Measurements from ENCODE around the gene DPCD. TPM values are rescaled to one million over a fixed set of nuclear protein-coding genes. Genes with fewer than 3 reads are reported as not detected.

DPCD gene
- total and polyA plus RNA-seq, 2 donors (not counting 3 experiments of a cell fraction or from before 2014, with no cell fraction given) = 25.3 to 39.3 TPM

- Histone ChIP-seq H3K9me3 (replicated peaks; ENCODE audit: control insufficient read depth, insufficient read depth, low read length) (no peaks in the 10 kb centered on the region), H2AFZ (ENCODE audit: low read depth, low read length) (no peak overlapping the region), H4K20me1 (replicated peaks; ENCODE audit: control insufficient read depth, extremely low read depth, insufficient read depth, low read length) (no peaks in the 10 kb centered on the region), H3K4me3 (replicated peaks in 1 of 3; ENCODE audit: insufficient read depth in 1 of 3, low read depth in 1 of 3, low read length in 3 of 3) (no peak overlapping the region), H3K9ac (replicated peaks; ENCODE audit: extremely low read depth, insufficient read depth, low read length) (no peak overlapping the region), H3K4me1 (ENCODE audit: control insufficient read depth, extremely low read depth, insufficient read depth, low read length) (no peaks in the 10 kb centered on the region), H3K27me3 (ENCODE audit: control insufficient read depth in 2 of 2, insufficient read depth in 2 of 2, low read length in 2 of 2) (no peaks in the 10 kb centered on the region), H3K36me3 (ENCODE audit: control insufficient read depth in 2 of 2, extremely low read depth in 1 of 2, insufficient read depth in 2 of 2, low read length in 2 of 2) (peaks cover 2 to 8% of the 10 kb centered on the region in 2 experiments), H3K79me2 (ENCODE audit: control insufficient read depth, insufficient read depth, low read length) (no peaks in the 10 kb centered on the region), H3K27ac (ENCODE audit: insufficient read depth, low read depth, low read length) (no peak overlapping the region), H3K4me2 (ENCODE audit: insufficient read depth, low read length) (no peak overlapping the region), H3K9me1 (replicated peaks; ENCODE audit: control insufficient read depth, extremely low read depth, insufficient read depth, low read length) (no peaks in the 10 kb centered on the region)
- no TSS peak for BruUV-seq (replicated peaks)
- dilution Hi-C loops (cut with MboI; ENCODE audit: extremely low pct_ligation_motif_present, low sequenced_read_pairs) = no loop called here
- TF ChIP-seq FOS (IDR thresholded peaks at IDR 0.05; ENCODE audit: borderline replicate concordance, insufficient read depth, low read length) = no peak
- no peak for TF ChIP-seq EZH2 (IDR thresholded peaks at IDR 0.05; ENCODE audit: borderline replicate concordance, low read depth, low read length, severe bottlenecking)
- TF ChIP-seq GATA2 (IDR thresholded peaks at IDR 0.05; ENCODE audit: insufficient read depth, insufficient read length, low read depth, low read length) = no peak
- TF ChIP-seq JUN (IDR thresholded peaks at IDR 0.05; ENCODE audit: borderline replicate concordance, insufficient read depth, insufficient read length, low read depth) = no peak
- TF ChIP-seq MYC (IDR thresholded peaks at IDR 0.05; ENCODE audit: low read depth, low read length) = no peak
- TF ChIP-seq POLR2A (IDR thresholded peaks at IDR 0.05; ENCODE audit: low read depth, low read length) = no peak
- no peak for TF ChIP-seq CTCF (IDR thresholded peaks at IDR 0.05; ENCODE audit: extremely low read depth in 1 of 2, insufficient read depth in 1 of 2, low read depth in 1 of 2, low read length in 2 of 2)
- TF ChIP-seq, protein P1, sequence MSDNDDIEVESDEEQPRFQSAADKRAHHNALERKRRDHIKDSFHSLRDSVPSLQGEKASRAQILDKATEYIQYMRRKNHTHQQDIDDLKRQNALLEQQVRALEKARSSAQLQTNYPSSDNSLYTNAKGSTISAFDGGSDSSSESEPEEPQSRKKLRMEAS (IDR thresholded peaks at IDR 0.05; ENCODE audit: insufficient read depth, insufficient read length) = no peak
- no peak for TF ChIP-seq POLR2AphosphoS5 (IDR thresholded peaks at IDR 0.05; ENCODE audit: insufficient read depth, low read depth, low read length)
- DNase-seq (ENCODE audit: low read depth, low spot score) = no peak
- CTCF ChIA-PET = no interaction called here
- POLR2A ChIA-PET = no interaction called here
- intact Hi-C loops (cut with micrococcal nuclease) = no loop called here
- no peak for FAIRE-seq
Measured at GRCh38 chr10:101625821-101626412, 37.8 kb downstream of the DPCD start.

All from endothelial cell of umbilical vein (primary cell).